Measurements from ENCODE around the gene SCARF1. TPM values are rescaled to one million over a fixed set of nuclear protein-coding genes. Genes with fewer than 3 reads are reported as not detected.

Gene SCARF1
- total and polyA plus RNA-seq, 2 experiments from 2014 or later: 0.14 TPM; not detected in 1

DNA sequence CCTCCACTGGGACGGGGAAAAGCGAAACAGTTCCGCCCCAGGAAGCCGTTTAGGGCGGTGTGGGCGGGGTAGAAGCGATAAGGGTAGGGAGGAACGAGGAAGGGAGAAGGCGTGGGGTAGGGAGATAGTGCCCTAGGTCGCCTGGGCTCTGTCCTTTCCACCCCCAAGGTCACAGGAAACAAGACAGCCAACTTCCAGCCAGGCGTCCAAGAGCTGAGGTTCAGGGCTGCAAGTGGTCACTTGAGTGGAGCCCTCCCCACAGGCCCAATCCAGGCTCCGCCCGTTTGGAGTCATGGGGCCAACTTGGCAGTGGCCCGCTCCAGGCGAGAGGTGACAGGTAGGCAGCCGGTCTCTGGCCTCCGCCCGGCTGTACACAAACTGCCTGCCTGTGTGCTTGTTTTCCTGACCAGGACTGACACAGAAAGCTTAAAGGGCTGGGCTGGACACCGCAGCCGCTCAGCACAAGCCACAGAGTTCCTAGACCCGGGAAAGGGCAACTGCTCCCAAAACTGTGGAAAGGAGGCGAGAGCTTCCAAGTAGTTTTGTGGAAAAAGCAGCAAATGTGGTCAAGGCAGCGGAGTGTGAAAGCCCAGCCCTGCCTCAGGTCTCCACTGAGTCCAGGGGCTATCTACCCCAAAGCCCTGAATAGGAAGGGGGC, 4.4 kb upstream of the SCARF1 start, which contains the start of gene RILP:
Gene RILP (minus strand): TSS at position 23 of the 658 bp plus-strand sequence. CDS start 62 bp downstream, outside the sequence.
- no peaks in the 10 kb centered on the region for H4K20me1 ChIP-seq (ENCODE audit: insufficient read depth)
- H3K9me2 ChIP-seq (ENCODE audit: insufficient read depth): no peaks in the 10 kb centered on the region
- no peaks in the 10 kb centered on the region for H3K27me3 ChIP-seq (replicated peaks; ENCODE audit: insufficient read depth)
- peak; percentile 57 for DNase-seq
- TF ChIP-seq EZH2phosphoT487 (IDR thresholded peaks at IDR 0.05; ENCODE audit: insufficient read depth, low read depth): no peak
- no peak for TF ChIP-seq EZH2 (IDR thresholded peaks at IDR 0.05; ENCODE audit: insufficient read depth, poor library complexity, severe bottlenecking)
- peak within 1 kb of the TSS; percentile 72 for H3K9ac ChIP-seq
- 19 to 23% methylated on average over 22 to 23 of the region's 23 CpGs for WGBS, 2 experiments (ENCODE audit: low coverage in 1 of 2, low lambda C conversion rate in 2 of 2, missing lambda C conversion rate in 2 of 2)
- H3K4me2 ChIP-seq (ENCODE audit: unreplicated experiment): peak within 1 kb of the TSS; percentile 81
- peaks cover 49% of the 10 kb centered on the region for H3F3A ChIP-seq (ENCODE audit: insufficient read depth)
- H3K36me3 ChIP-seq (ENCODE audit: low read depth): peaks cover 35% of the 10 kb centered on the region
- H3K9me3 ChIP-seq (ENCODE audit: low read depth): no peaks in the 10 kb centered on the region
- in situ Hi-C loops (cut with MboI): no loop called here
- peaks cover 7% of the 10 kb centered on the region; the same call in 1 of the 2 replicates for H3K4me1 ChIP-seq (ENCODE audit: insufficient read depth)
- peak within 1 kb of the TSS; percentile 74 for H3K4me3 ChIP-seq
- H2AFZ ChIP-seq: peak within 1 kb of the TSS; percentile 89
- peak within 1 kb of the TSS; percentile 76 for H3K27ac ChIP-seq
- H3K79me2 ChIP-seq (ENCODE audit: insufficient read depth): no peaks in the 10 kb centered on the region

DNA sequence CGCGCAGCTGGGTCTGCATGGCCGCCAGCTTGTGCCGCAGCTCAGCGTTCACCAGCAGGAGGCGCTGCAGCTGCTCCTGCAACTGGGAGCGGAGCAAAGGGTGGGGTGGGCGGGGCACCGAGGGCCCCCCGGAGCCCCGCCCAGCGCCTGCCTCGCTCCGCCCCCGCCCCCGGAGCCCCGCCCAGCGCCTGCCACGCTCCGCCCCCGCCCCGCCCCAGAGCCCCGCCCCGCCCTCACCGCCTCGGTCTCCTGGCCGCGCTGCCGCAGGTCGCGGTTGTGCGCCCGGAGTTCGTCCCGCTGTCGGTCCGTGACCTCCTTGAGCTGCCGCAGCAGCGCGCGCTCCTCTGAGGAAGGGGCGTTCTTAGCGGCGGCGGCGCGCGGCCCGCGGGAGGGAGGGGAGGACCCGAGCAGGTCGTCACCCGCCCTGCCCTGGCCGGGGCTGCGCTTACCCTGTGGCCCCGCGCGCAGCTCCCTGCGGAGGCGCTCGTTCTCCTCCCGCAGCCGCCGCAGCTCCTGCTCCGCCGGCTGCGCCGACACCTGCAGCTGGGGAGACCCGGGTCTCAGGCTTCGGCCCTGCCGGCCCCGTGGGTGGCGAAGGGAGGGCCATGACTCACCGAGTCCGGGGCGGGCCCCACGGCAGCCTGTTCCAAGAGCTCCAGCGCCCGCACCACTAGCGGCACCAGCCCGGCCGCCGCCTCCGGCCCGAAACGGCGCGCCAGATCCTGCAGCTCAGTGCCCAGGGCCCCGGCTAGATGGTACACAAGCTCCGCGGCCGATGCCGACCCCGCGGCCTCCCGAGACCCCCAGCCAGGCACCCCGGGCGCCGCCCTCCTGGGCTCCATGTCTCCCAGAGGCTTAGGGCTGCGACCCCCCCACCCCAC, 3.7 kb upstream of the SCARF1 start:
- Histone ChIP-seq H3K4me3 (peak overlapping the region; percentile 74), H3K9me2 (ENCODE audit: insufficient read depth) (no peaks in the 10 kb centered on the region), H3K27ac (peak overlapping the region; percentile 76), H3K4me2 (ENCODE audit: unreplicated experiment) (peak overlapping the region; percentile 81), H4K20me1 (ENCODE audit: insufficient read depth) (no peaks in the 10 kb centered on the region), H3K36me3 (ENCODE audit: low read depth) (peaks cover 27% of the 10 kb centered on the region), H3K9me3 (ENCODE audit: low read depth) (no peaks in the 10 kb centered on the region), H3K4me1 (ENCODE audit: insufficient read depth) (peaks cover 9% of the 10 kb centered on the region), H3K9ac (peak overlapping the region; percentile 72), H3F3A (ENCODE audit: insufficient read depth) (peaks cover 41% of the 10 kb centered on the region), H3K27me3 (replicated peaks; ENCODE audit: insufficient read depth) (no peaks in the 10 kb centered on the region), H2AFZ (peak overlapping the region; percentile 79), H3K79me2 (ENCODE audit: insufficient read depth) (no peaks in the 10 kb centered on the region)
- TF ChIP-seq EZH2phosphoT487 (IDR thresholded peaks at IDR 0.05; ENCODE audit: insufficient read depth, low read depth) (no peak), EZH2 (IDR thresholded peaks at IDR 0.05; ENCODE audit: insufficient read depth, poor library complexity, severe bottlenecking) (no peak)
- in situ Hi-C loops (cut with MboI): no loop called here
- DNase-seq: peak; percentile 98
- WGBS, 2 experiments (ENCODE audit: low coverage in 1 of 2, low lambda C conversion rate in 2 of 2, missing lambda C conversion rate in 2 of 2): 1 to 2% methylated on average over 22 to 86 of the region's 100 CpGs

DNA sequence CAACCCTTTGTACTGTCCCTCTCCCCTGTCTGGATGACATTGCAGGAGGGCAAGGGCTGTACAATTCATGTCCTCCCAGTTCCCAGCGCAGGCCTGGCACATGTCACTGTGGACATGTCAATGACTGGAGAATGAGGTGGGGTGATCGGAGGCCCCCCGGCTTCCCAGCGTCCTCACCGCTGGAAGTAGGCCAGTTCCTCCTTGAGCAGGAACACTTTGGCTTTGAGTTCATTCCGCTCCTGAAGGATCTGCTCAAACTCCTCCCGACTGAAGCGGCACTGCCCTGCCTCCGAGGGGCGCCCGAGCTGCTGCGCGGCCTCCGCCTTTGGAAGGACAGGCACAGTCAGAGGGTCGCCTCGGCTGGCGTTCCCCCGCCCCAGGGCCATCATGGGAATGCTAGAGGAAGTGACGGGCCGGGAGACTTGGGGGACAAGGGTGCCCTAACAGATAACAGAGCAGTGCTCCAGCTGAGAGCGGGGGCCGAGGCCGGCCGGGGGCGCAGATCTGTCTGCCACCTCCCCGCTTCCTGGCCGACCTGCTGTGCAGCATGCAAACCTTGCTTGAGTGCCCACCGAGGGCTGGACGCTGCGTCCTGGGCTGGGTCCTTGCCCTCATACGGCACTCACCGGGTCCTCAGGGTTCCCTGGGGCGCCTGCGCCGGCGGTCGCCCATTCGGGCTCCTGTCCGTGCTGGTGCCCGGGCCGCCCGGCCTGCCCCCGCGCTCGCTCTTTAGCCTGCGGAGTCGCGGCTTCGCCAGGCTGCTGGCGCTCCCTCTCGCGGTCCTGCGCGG, 2.8 kb upstream of the SCARF1 start:
- Histone ChIP-seq H3F3A (ENCODE audit: insufficient read depth) (peaks cover 33% of the 10 kb centered on the region), H4K20me1 (ENCODE audit: insufficient read depth) (no peaks in the 10 kb centered on the region), H3K27ac (peak overlapping the region; percentile 27), H3K4me2 (ENCODE audit: unreplicated experiment) (peak overlapping the region; percentile 81), H3K36me3 (ENCODE audit: low read depth) (peaks cover 20% of the 10 kb centered on the region), H3K9me2 (ENCODE audit: insufficient read depth) (no peaks in the 10 kb centered on the region), H3K9me3 (ENCODE audit: low read depth) (no peaks in the 10 kb centered on the region), H3K79me2 (ENCODE audit: insufficient read depth) (no peaks in the 10 kb centered on the region), H3K9ac (peak overlapping the region; percentile 67), H2AFZ (peak overlapping the region; percentile 89), H3K4me1 (ENCODE audit: insufficient read depth) (peaks cover 15% of the 10 kb centered on the region), H3K4me3 (peak overlapping the region; percentile 70), H3K27me3 (replicated peaks; ENCODE audit: insufficient read depth) (no peaks in the 10 kb centered on the region)
- peak; percentile 97 for DNase-seq
- WGBS, 2 experiments (ENCODE audit: low coverage in 1 of 2, low lambda C conversion rate in 2 of 2, missing lambda C conversion rate in 2 of 2): 9 to 10% methylated on average over 43 to 46 of the region's 54 CpGs
- TF ChIP-seq EZH2 (IDR thresholded peaks at IDR 0.05; ENCODE audit: insufficient read depth, poor library complexity, severe bottlenecking): no peak
- no peak for TF ChIP-seq EZH2phosphoT487 (IDR thresholded peaks at IDR 0.05; ENCODE audit: insufficient read depth, low read depth)
- in situ Hi-C loops (cut with MboI): no loop called here

DNA sequence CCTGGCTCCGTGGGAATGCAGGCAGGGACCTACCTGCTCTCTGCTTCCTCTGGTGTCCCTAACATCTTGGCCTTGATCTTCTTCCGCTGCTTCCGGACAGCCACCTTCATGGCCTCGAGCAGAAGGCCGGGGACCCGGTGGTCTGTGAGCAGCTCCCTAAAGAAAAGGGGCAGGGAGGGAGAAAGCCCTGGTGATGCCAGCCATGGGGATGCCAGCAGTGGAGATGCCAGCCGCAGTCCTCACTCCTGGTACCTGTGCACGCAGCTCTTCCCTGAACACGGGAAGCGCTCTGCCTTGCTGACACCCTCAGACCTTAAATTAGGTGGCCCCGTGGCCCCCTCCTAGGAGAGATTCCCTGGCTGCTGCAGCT, 2.3 kb upstream of the SCARF1 start:
- no peaks in the 10 kb centered on the region for H3K27me3 ChIP-seq (replicated peaks; ENCODE audit: insufficient read depth)
- H3K4me1 ChIP-seq (ENCODE audit: insufficient read depth): peaks cover 15% of the 10 kb centered on the region
- H3K79me2 ChIP-seq (ENCODE audit: insufficient read depth): no peaks in the 10 kb centered on the region
- peaks cover 15% of the 10 kb centered on the region; the same call in 1 of the 2 replicates for H3K36me3 ChIP-seq (ENCODE audit: low read depth)
- DNase-seq: no peak
- H2AFZ ChIP-seq: no peak overlapping the region
- 86% methylated on average over 11 of the region's 11 CpGs for WGBS, 2 experiments (ENCODE audit: low coverage in 1 of 2, low lambda C conversion rate in 2 of 2, missing lambda C conversion rate in 2 of 2)
- in situ Hi-C loops (cut with MboI): no loop called here
- no peak for TF ChIP-seq EZH2 (IDR thresholded peaks at IDR 0.05; ENCODE audit: insufficient read depth, poor library complexity, severe bottlenecking)
- TF ChIP-seq EZH2phosphoT487 (IDR thresholded peaks at IDR 0.05; ENCODE audit: insufficient read depth, low read depth): no peak
- no peaks in the 10 kb centered on the region for H4K20me1 ChIP-seq (ENCODE audit: insufficient read depth)
- peaks cover 27% of the 10 kb centered on the region for H3F3A ChIP-seq (ENCODE audit: insufficient read depth)
- H3K9me3 ChIP-seq (ENCODE audit: low read depth): no peaks in the 10 kb centered on the region
- no peak overlapping the region for H3K4me3 ChIP-seq
- H3K9ac ChIP-seq: no peak overlapping the region
- H3K9me2 ChIP-seq (ENCODE audit: insufficient read depth): no peaks in the 10 kb centered on the region
- no peak overlapping the region for H3K27ac ChIP-seq
- peak overlapping the region; percentile 81 for H3K4me2 ChIP-seq (ENCODE audit: unreplicated experiment)

Measured in GM23248 (cell line).